CD14-positive monocyte (primary cell): ENCODE measurements around the gene HLA-DRA. TPM values are rescaled to one million over a fixed set of nuclear protein-coding genes. Genes with fewer than 3 reads are reported as not detected.

Experiments used
- DNase-seq, 3 donors: peaks; one replicate each; pipeline ENCODE4 v3.0.0-alpha.2; 2011 to 2022
- H2AFZ ChIP-seq: 2 replicates; pipeline ENCODE4 v1.6.0; 2012; ENCODE audit warnings: mild to moderate bottlenecking, low read depth, low read length, inconsistent platforms; ENCODE audit not compliant: insufficient read depth, poor library complexity, severe bottlenecking
- H3K27ac ChIP-seq, 2 donors: 1 replicate in 1 of 2; 2 replicates in 1 of 2; pipeline ENCODE4 v1.5.1; 2012 to 2013; ENCODE audit warnings: low read length in 2 of 2, control low read depth in 1 of 2, inconsistent platforms in 1 of 2, low read depth in 1 of 2, mild to moderate bottlenecking in 1 of 2
- H3K27me3 ChIP-seq, 2 donors: one replicate each; pipeline versions ENCODE4 v1.6.0 to v1.6.1; 2011 to 2013; ENCODE audit warnings: low read length in 2 of 2; ENCODE audit not compliant: control insufficient read depth in 2 of 2, insufficient read depth in 2 of 2
- H3K36me3 ChIP-seq, 2 donors: replicated peaks in 1 of 2; 1 replicate in 1 of 2; 2 replicates in 1 of 2; pipeline versions ENCODE4 v1.5.1 to v1.6.1; 2012 to 2013; ENCODE audit warnings: low read length in 2 of 2, control low read depth in 1 of 2, inconsistent platforms in 1 of 2, mild to moderate bottlenecking in 1 of 2; ENCODE audit not compliant: insufficient read depth in 2 of 2, control insufficient read depth in 1 of 2
- H3K4me1 ChIP-seq, 2 donors: 1 replicate in 1 of 2; 2 replicates in 1 of 2; pipeline versions ENCODE4 v1.5.1 to v1.6.1; 2012 to 2013; ENCODE audit warnings: low read length in 2 of 2, control low read depth in 1 of 2, inconsistent platforms in 1 of 2, mild to moderate bottlenecking in 1 of 2, moderate library complexity in 1 of 2; ENCODE audit not compliant: insufficient read depth in 2 of 2, control insufficient read depth in 1 of 2
- H3K4me2 ChIP-seq: replicated peaks from 2 replicates; pipeline ENCODE3; 2012; ENCODE audit warnings: low read length, moderate library complexity, mild to moderate bottlenecking; ENCODE audit not compliant: poor library complexity, severe bottlenecking; ENCODE audit errors: extremely low read depth
- H3K4me3 ChIP-seq, 3 experiments: fragments of 200-600 bp in 1 of 3; sonication (generic) in 1 of 3; replicated peaks in 1 of 3; 1 replicate in 2 of 3; 2 replicates in 1 of 3; pipeline ENCODE4 v1.5.1; 2011 to 2013; ENCODE audit warnings: low read length in 3 of 3, mild to moderate bottlenecking in 3 of 3, control low read depth in 2 of 3, low read depth in 2 of 3, inconsistent platforms in 1 of 3, moderate library complexity in 1 of 3
- H3K79me2 ChIP-seq: 2 replicates; pipeline ENCODE4 v1.6.0; 2012; ENCODE audit warnings: mild to moderate bottlenecking, control low read depth, inconsistent platforms, low read length, moderate library complexity; ENCODE audit not compliant: insufficient read depth
- H3K9ac ChIP-seq: 2 replicates; pipeline ENCODE4 v1.6.0; 2017; ENCODE audit warnings: low read length, mild to moderate bottlenecking; ENCODE audit not compliant: insufficient read depth, poor library complexity, severe bottlenecking
- H3K9me3 ChIP-seq, 2 donors: replicated peaks in 1 of 2; 1 replicate in 1 of 2; 2 replicates in 1 of 2; pipeline versions ENCODE4 v1.5.1 to v1.6.1; 2012 to 2013; ENCODE audit warnings: low read length in 2 of 2, control low read depth in 1 of 2; ENCODE audit not compliant: control insufficient read depth in 1 of 2, insufficient read depth in 1 of 2
- H4K20me1 ChIP-seq: 2 replicates; pipeline ENCODE4 v1.6.0; 2012; ENCODE audit warnings: mild to moderate bottlenecking, low read length, control low read depth, moderate library complexity; ENCODE audit not compliant: insufficient read depth
- H3K27ac Mint-ChIP-seq, 7 donors: one replicate each; pipeline ENCODE4 v1.8.0; 2020; ENCODE audit warnings: mild to moderate bottlenecking in 7 of 7, mixed read lengths in 7 of 7, moderate library complexity in 6 of 7, inconsistent platforms in 2 of 7
- H3K27me3 Mint-ChIP-seq, 3 donors: one replicate each; pipeline ENCODE4 v1.8.0; 2021 to 2022; ENCODE audit warnings: low read depth in 3 of 3, mild to moderate bottlenecking in 3 of 3, mixed read lengths in 3 of 3, moderate library complexity in 3 of 3, inconsistent platforms in 1 of 3
- H3K36me3 Mint-ChIP-seq, 2 donors: one replicate each; pipeline ENCODE4 v1.8.0; 2020; ENCODE audit warnings: mixed read lengths in 2 of 2, inconsistent platforms in 1 of 2, mild to moderate bottlenecking in 1 of 2
- H3K4me1 Mint-ChIP-seq: one replicate; pipeline ENCODE4 v1.8.0; 2020; ENCODE audit warnings: mild to moderate bottlenecking, mixed read lengths
- H3K4me3 Mint-ChIP-seq, 2 donors: one replicate each; pipeline ENCODE4 v1.8.0; 2020; ENCODE audit warnings: mild to moderate bottlenecking in 2 of 2, mixed read lengths in 2 of 2, moderate library complexity in 1 of 2
- H3K9me3 Mint-ChIP-seq, 7 donors: one replicate each; pipeline ENCODE4 v1.8.0; 2020 to 2022; ENCODE audit warnings: mixed read lengths in 7 of 7, mild to moderate bottlenecking in 6 of 7, moderate library complexity in 6 of 7, inconsistent platforms in 2 of 7
- CTCF ChIP-seq: fragments of 200-600 bp; IDR thresholded peaks from one replicate; pipeline ENCODE4 v1.8.0; 2022; ENCODE audit warnings: antibody characterized with exemption, mild to moderate bottlenecking
- WGBS: methylation state at CpG from one replicate; pipeline ENCODE4 v1.1.5; 2013; ENCODE audit warnings: missing lambda C conversion rate; ENCODE audit not compliant: insufficient coverage; 5-methylcytosine and 5-hydroxymethylcytosine counted together
- intact Hi-C, 2 donors: fragments of 100-400 bp; cut with micrococcal nuclease; formaldehyde crosslinking; loops; one replicate each; pipeline versions ENCODE4 v1.15.0 to v1.15.1; 2023
- polyA plus RNA-seq, 3 donors: library from polyadenylated mRNA; depleted of rRNA in 1 of 3; unstranded in 2 of 3; stranded (reverse) in 1 of 3; fragments of 300-500 nt in 2 of 3; fragments of >200 nt in 1 of 3; fragmentation: Illumina TruSeq in 2 of 3; gene quantifications; 1 replicate in 2 of 3; 2 replicates in 1 of 3; pipeline ENCODE4 v1.2.3, GENCODE V29; 2012 to 2021

Gene HLA-DRA
- polyA plus RNA-seq, 3 donors, result 4,194 to 5,181 (median 4,943) TPM

- no peak for DNase-seq
- Histone ChIP-seq H3K36me3 (no peaks in the 10 kb centered on the region), H2AFZ (no peak overlapping the region), H4K20me1 (no peaks in the 10 kb centered on the region), H3K27me3 (peaks cover 2 to 7% of the 10 kb centered on the region in 2 donors), H3K4me1 (no peaks in the 10 kb centered on the region), H3K4me3 (no peak overlapping the region), H3K27ac (no peak overlapping the region), H3K9me3 (no peaks in the 10 kb centered on the region), H3K4me2 (no peak overlapping the region), H3K79me2 (no peaks in the 10 kb centered on the region), H3K9ac (no peak overlapping the region)
- TF ChIP-seq CTCF, result no peak
- Mint-ChIP-seq H3K27ac (peak overlapping the region in 1 of 7 donors; percentile 53), H3K27me3 (peaks cover 4 to 27% (median 17%) of the 10 kb centered on the region in 3 donors), H3K9me3 (peaks cover 0 to 3% (median 0%) of the 10 kb centered on the region in 7 donors), H3K36me3 (no peaks in the 10 kb centered on the region), H3K4me3 (no peak overlapping the region), H3K4me1 (peaks cover 7% of the 10 kb centered on the region)
- 44% methylated on average over 2 of the region's 7 CpGs for WGBS
- intact Hi-C loops, result no loop called here
Observed at GRCh38 chr6:32397252-32397920, 42.3 kb upstream of the HLA-DRA start.

- Histone ChIP-seq H3K4me1 (no peaks in the 10 kb centered on the region), H3K4me2 (no peak overlapping the region), H3K36me3 (no peaks in the 10 kb centered on the region), H4K20me1 (no peaks in the 10 kb centered on the region), H2AFZ (no peak overlapping the region), H3K4me3 (no peak overlapping the region), H3K9me3 (no peaks in the 10 kb centered on the region), H3K79me2 (no peaks in the 10 kb centered on the region), H3K27ac (no peak overlapping the region), H3K9ac (no peak overlapping the region), H3K27me3 (peaks cover 0 to 3% of the 10 kb centered on the region in 2 donors)
- Mint-ChIP-seq H3K4me1 (peaks cover 1% of the 10 kb centered on the region), H3K27ac (no peak overlapping the region), H3K27me3 (peaks cover 4 to 15% (median 14%) of the 10 kb centered on the region in 3 donors), H3K4me3 (no peak overlapping the region), H3K9me3 (peaks cover 0 to 2% (median 0%) of the 10 kb centered on the region in 7 donors), H3K36me3 (no peaks in the 10 kb centered on the region)
- no peak for DNase-seq
- no peak for TF ChIP-seq CTCF
- intact Hi-C loops, result loop anchor here in 1 of 2 donors (10.0 kb wide), 1 partner anchor 463 kb away; no protein-coding TSS in a partner anchor
- WGBS, result 100% methylated on average over 1 of the region's 4 CpGs
Observed at GRCh38 chr6:32401284-32401963, 38.3 kb upstream of the HLA-DRA start.
